H1 (cell line): ENCODE measurements around the gene ZFYVE21. TPM values are rescaled to one million over a fixed set of nuclear protein-coding genes. Genes with fewer than 3 reads are reported as not detected.

Experiments used
- JUND ChIP-seq: IDR thresholded peaks from 2 replicates; pipeline ENCODE4 v1.6.1; 2011; ENCODE audit warnings: mild to moderate bottlenecking, improper control_type of control experiment, low read length
- KDM4A ChIP-seq: IDR thresholded peaks from one replicate; pipeline ENCODE4 v1.7.1; 2012; ENCODE audit warnings: low read depth, mild to moderate bottlenecking, moderate library complexity, low read length, inconsistent platforms; ENCODE audit not compliant: severe bottlenecking
- TAF7 ChIP-seq: optimal IDR thresholded peaks from 2 replicates; pipeline ENCODE3; 2011; ENCODE audit warnings: low read depth, mild to moderate bottlenecking, inconsistent platforms, low read length, moderate library complexity, borderline replicate concordance
- ZNF274 ChIP-seq: IDR thresholded peaks from 2 replicates; pipeline ENCODE4 v1.7.0; 2012; ENCODE audit warnings: low read length, borderline replicate concordance; ENCODE audit errors: extremely low read depth
- polyA plus RNA-seq, 7 experiments: library from polyadenylated mRNA; depleted of rRNA in 3 of 7; stranded (reverse) in 5 of 7; unstranded in 2 of 7; fragments of >200 nt in 5 of 7; fragments of 200-250 nt in 2 of 7; gene quantifications; 1 replicate in 5 of 7; 2 replicates in 1 of 7; 4 replicates in 1 of 7; pipeline versions ENCODE4 v1.2.1 to v1.2.3, GENCODE V29; 2011 to 2013; ENCODE audit warnings: missing spikeins in 2 of 7, mixed read lengths in 2 of 7
- small RNA-seq: library from polyadenylated mRNA; stranded (forward); fragments of <200 nt; extraction: miRNeasy Mini kit (QIAGEN cat#:217004); gene quantifications from one replicate; pipeline ENCODE3, GENCODE V24; 2013; ENCODE audit not compliant: insufficient read depth
- total RNA-seq: library from RNA; stranded (reverse); fragmentation: NEBNext Ultra II Directional; extraction: Animal tissue kit (Norgen Biotek cat#: 25700); gene quantifications from 2 replicates; pipeline ENCODE4 v1.2.1, GENCODE V29; 2021

The ZFYVE21 gene
- total and polyA plus RNA-seq, 2 of the 8 experiments (the other 6 are each of a cell fraction or from before 2014, with no cell fraction given), result 53.4 to 127 TPM

- TF ChIP-seq JUND (no peak), ZNF274 (no peak), TAF7 (no peak), KDM4A (no peak)
Measured at GRCh38 chr14:103782376-103782775, 66.8 kb downstream of the ZFYVE21 start (continued).

Small RNAs within 50 kb of the gene (small RNA-seq; reads per million reads assigned to genes)
- gene RF00019, result not detected

Other genes starting within 250 kb of the ZFYVE21 start
- gene CKB, start 193.0 kb upstream of the ZFYVE21 start, total RNA-seq, result 538 and 572 TPM in 2 replicates
- gene CKB, start 193.0 kb upstream of the ZFYVE21 start, polyA plus RNA-seq (2011; rRNA removed), result 950 and 1,969 TPM in 2 replicates
- gene TRMT61A, start 186.6 kb upstream of the ZFYVE21 start, total RNA-seq, result 15.1 and 15.8 TPM in 2 replicates
- gene TRMT61A, start 186.6 kb upstream of the ZFYVE21 start, polyA plus RNA-seq (2011; rRNA removed), result 19.0 and 29.7 TPM in 2 replicates
- 29.2 and 29.5 TPM in 2 replicates for gene BAG5, start 153.2 kb upstream of the ZFYVE21 start, total RNA-seq
- 5.9 and 7.4 TPM in 2 replicates for gene BAG5, start 153.2 kb upstream of the ZFYVE21 start, polyA plus RNA-seq (2011; rRNA removed)
- gene COA8, start 152.8 kb upstream of the ZFYVE21 start, total RNA-seq, result 35.0 and 35.5 TPM in 2 replicates
- gene COA8, start 152.8 kb upstream of the ZFYVE21 start, polyA plus RNA-seq (2011; rRNA removed), result 5.9 and 7.1 TPM in 2 replicates
- 130 and 134 TPM in 2 replicates for gene KLC1, start 86.6 kb upstream of the ZFYVE21 start, total RNA-seq
- gene KLC1, start 86.6 kb upstream of the ZFYVE21 start, polyA plus RNA-seq (2011; rRNA removed), result 84.6 and 123 TPM in 2 replicates
- 41.7 and 41.8 TPM in 2 replicates for gene XRCC3, start 359 bp upstream of the ZFYVE21 start, total RNA-seq
- 36.9 and 51.2 TPM in 2 replicates for gene XRCC3, start 359 bp upstream of the ZFYVE21 start, polyA plus RNA-seq (2011; rRNA removed)
- 8.9 and 9.7 TPM in 2 replicates for gene PPP1R13B, start 131.8 kb downstream of the ZFYVE21 start, total RNA-seq
- 2.6 and 4.5 TPM in 2 replicates for gene PPP1R13B, start 131.8 kb downstream of the ZFYVE21 start, polyA plus RNA-seq (2011; rRNA removed)
- gene TDRD9, start 212.6 kb downstream of the ZFYVE21 start, total RNA-seq, result not detected in 2 replicates
- not detected in 2 replicates for gene TDRD9, start 212.6 kb downstream of the ZFYVE21 start, polyA plus RNA-seq (2011; rRNA removed)
- gene RD3L, start 226.7 kb downstream of the ZFYVE21 start, total RNA-seq, result not detected in 2 replicates
- not detected in 2 replicates for gene RD3L, start 226.7 kb downstream of the ZFYVE21 start, polyA plus RNA-seq (2011; rRNA removed)